GM12801 (cell line): Measurements from ENCODE around the gene RIN2.

Source experiments
- CTCF ChIP-seq: IDR thresholded peaks from one replicate; pipeline ENCODE4 v1.5.1; 2011; ENCODE audit warnings: control low read depth; ENCODE audit not compliant: insufficient read length; ENCODE audit errors: extremely low read depth

RIN2 gene

DNA sequence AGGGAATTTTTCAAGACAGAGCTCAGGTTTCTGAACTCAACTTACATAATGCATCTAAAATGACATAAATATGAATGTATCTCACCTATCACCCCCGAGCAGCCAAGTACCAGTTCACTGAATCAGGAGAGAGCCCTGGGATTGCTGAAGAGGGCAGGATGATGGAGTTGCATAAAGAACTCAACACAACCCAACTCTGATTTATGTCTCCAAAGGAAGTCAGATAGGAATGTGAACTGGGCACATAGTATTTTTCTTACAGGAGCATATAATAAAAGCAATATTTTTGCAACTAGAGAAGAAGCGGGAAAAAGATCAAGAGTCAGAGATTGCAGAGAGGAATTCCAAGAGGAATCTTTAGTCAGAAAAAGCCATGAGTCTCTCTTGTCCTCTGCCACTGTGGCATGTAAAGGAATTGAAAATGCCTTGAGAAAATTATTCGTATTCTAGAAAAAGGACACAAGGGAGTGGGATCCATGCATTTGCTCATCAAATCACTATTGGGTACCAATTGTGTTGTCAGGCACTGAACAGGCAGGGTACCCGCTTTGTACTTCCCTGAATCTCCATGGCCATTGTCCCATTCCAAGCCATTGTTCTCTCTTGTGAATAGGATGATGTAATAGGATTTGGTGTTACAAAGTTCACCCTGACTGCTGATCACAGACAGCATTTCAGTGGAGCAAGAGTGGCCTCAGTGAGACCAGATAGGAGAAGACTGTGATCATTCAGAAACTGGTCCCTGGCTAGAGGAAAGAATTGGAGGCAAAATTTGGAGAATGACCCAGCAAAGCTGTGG is 16.3 kb downstream of the RIN2 start:
- TF ChIP-seq CTCF, result no peak

GRCh38 chr20:19775353-19776253 is 17.5 kb downstream of the RIN2 start:
- no peak for TF ChIP-seq CTCF

- no peak for TF ChIP-seq CTCF
These were observed 19.3 kb downstream of the RIN2 start for GRCh38 chr20:19777315-19777714.

DNA sequence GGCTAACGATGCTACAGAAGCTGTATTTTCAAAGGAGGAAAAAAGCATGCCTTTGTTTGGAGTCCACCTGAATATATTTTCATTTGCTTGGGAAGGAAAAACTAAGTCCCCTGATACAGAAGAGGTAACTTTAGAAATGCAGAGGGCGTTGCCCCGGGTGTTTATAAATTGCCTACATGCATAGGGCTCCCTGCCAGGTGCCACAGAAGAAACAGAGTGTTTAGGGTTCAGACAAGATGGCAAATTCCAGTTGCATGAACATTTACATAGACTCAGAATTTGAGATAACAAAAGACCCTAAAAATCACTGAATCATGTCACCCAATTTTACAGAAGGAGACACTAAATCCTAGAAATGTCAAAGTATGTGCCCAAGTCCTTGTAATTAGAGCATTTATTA is 19.9 kb downstream of the RIN2 start:
- no peak for TF ChIP-seq CTCF

DNA sequence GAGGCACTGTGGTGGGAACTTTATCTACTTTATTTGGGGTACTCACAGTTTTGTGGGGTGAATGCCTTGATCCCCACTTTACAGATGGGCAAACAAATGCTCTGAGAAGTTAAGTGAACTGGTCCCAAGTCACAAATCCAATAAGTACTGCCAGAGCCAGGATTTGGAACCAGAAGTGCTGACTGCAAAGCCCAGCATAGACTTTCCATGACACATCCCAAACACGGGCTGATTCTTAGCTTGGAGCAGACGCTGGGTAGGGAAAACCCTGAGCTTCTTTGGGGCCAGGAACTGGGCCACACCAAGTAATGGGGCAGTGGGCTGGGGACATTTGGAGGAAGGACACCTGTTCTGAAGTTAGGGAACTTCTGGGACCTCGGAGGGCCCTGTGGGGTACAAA is 20.3 kb downstream of the RIN2 start:
- no peak for TF ChIP-seq CTCF

- TF ChIP-seq CTCF, result no peak
These were observed 21.6 kb downstream of the RIN2 start for GRCh38 chr20:19779634-19780033.

DNA sequence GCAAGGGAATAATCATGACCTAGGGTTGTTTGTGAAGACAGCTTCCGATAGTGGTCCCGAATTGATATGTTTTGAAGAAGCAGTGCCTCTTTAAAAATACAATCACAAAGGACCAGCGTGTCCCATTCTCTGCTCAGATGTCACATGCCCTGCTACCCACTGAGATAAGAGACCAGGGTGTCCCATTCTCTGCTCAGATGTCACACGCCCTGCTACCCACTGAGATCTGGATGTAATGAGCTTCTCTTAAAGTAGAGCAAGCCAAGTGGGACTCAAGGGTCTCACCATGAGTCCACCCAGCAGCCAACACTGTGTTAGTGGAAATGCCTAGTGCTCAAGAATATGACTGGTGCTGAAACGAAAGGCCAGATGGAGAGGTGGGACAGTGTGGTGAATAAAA is 22.2 kb downstream of the RIN2 start:
- no peak for TF ChIP-seq CTCF
